Stimulated activated CD4-positive, alpha-beta T cell treated with anti-CD3 and anti-CD28 coated beads, Interleukin-15, amount 100 ng/mL, for 48 hours (primary cell): ENCODE data around the gene LARGE2.

Source experiments
- DNase-seq, 2 donors: peaks; one replicate each; pipeline ENCODE4 v3.0.0-alpha.2; 2020; ENCODE audit warnings: low read depth in 2 of 2

LARGE2 gene

DNA sequence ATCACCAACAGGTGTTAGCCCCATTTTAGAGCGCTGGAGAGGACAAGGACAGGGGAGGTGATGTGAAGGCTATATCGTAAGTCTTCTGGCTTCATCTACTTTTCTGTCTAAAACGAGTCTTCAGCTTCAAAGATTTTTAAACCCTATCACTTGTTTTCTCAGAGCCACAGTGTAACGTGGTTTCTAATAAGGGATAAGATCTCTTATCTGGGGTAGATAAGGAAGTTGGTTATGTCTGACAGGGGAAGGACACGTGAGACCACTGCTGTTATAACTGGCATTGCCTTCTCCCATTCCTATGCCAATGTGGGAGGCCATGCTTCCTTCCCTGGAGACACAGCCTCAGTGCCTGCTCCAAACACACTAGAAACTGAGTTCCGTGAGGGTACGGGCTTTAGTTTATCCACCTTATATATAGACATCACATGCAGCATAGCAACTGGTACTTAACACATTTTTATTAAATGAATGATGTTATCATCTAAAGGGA is 39.3 kb downstream of the LARGE2 start:
- DNase-seq: no peak

DNA sequence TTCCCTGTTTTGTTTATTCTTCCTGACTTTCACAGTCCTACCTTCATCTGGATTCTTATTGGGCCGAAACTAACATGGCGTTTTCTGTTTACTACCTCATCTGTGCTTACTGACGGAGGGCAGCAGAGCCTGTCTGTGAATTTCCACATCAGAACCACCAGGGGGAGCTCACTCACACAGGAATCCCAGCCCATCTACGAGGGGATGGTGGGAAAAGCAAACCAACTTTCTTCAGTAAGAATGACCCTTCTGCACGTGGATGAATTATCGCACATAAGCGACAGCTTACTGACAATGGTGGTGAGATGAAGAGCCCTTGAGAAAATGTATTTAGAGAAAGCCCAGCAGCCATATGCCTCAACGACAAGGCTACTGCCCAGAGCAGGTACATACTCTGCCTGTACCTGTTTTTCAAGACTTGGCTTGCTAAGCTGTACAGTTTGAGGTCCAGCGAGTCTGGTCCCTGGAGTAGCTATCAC is 42.5 kb downstream of the LARGE2 start:
- peak; percentile 21 to 36 for DNase-seq

DNA sequence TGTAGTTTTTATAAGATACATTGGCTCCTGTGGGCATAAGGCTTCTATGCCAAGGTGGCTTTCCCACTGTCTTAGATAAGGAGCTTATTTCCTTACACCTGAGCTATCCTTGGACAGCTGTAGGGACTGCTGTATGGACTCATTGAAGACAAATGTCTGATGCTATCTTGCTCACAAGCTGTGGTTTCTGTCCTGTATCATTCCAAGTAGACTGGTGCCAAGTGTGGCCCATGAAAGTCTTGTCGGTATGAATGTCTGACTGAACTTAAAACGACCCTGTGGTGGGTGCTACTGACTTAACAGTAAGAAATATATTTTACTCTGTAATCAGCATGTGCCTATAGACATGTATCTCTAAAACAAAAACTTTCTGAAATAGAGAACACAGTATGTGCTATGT is 45.0 kb downstream of the LARGE2 start:
- no peak for DNase-seq

DNA sequence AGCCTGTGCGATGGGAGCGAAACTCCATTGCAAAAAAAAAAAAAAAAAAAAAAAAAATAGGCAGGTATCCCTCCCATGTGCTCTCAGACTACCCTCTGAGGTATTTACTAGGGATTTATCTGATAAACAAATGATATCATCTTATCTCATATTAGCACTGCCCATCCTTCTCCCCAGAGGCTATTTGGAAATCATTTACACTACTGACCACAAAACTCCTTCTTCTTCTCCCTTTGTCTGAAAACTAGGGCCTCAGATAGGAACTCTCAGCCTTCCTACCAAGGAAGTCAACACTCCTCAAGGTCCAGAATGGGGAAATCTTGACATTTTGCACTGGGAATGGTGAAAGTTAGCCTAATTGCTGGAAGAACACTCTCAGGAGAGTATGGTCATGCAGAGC is 46.4 kb downstream of the LARGE2 start:
- no peak for DNase-seq

DNA sequence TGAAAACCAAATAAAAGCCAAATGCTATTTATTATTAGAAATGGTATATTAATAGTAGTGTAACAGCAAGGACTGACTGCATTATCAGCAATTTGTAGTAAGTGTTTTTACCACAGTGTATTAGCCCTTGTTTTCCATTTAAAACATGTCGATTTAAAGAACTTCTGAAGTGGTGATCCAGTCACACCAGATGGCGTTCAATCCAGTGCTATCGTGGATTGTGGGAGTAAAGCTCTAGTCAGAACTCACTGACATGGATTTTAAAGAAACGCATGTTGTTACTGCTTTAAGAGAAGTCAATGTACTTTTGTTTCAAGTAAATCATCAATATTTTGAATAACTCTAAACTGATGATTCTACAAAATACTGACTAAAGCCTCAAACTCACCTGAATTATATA is 51.1 kb downstream of the LARGE2 start:
- DNase-seq: no peak

DNA sequence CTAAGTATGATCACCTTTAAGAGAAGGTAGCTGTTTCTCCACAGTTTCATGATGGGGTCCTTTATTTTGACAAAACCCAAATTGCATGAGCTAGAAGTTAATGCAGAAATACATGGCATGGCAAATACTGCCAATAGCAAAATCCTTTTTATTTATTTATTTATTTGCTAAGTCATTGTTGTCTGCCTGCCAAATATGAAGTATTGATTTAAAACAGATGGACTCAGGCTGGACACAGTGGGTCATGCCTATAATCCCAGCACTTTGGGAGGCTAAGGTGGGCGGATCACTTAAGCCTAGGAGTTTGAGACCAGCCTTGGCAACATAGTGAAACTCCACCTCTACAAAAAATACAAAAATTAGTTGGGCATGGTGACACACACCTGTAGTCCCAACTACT is 52.4 kb downstream of the LARGE2 start:
- DNase-seq: no peak
